ENCODE measurements around the gene PCDH12.

PCDH12 gene

DNA sequence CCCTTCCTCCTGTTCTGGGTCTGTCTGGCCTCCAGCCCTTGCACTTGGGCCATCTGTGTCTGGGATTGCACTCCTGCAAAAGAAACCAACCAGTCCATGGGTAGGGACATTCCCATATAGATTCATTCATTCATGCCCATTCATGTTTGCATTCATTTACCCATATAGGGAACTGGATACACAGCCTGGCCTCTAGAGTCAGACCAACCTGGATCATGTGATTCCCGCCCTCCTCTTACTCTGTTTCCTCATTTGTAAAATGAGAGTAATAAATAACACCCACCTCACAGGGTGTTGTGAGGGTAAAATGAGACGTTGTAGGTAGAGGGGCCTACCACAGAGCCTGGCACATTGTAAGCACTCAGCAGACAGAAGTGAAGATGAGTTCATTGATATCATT, 8.5 kb downstream of the PCDH12 start:
- no peak overlapping the region for H3K27ac ChIP-seq (ENCODE audit: poor library complexity, severe bottlenecking)
- no peak for ATAC-seq (ENCODE audit: low read depth)
- TF ChIP-seq, protein P1, sequence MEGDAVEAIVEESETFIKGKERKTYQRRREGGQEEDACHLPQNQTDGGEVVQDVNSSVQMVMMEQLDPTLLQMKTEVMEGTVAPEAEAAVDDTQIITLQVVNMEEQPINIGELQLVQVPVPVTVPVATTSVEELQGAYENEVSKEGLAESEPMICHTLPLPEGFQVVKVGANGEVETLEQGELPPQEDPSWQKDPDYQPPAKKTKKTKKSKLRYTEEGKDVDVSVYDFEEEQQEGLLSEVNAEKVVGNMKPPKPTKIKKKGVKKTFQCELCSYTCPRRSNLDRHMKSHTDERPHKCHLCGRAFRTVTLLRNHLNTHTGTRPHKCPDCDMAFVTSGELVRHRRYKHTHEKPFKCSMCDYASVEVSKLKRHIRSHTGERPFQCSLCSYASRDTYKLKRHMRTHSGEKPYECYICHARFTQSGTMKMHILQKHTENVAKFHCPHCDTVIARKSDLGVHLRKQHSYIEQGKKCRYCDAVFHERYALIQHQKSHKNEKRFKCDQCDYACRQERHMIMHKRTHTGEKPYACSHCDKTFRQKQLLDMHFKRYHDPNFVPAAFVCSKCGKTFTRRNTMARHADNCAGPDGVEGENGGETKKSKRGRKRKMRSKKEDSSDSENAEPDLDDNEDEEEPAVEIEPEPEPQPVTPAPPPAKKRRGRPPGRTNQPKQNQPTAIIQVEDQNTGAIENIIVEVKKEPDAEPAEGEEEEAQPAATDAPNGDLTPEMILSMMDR (IDR thresholded peaks at IDR 0.05; ENCODE audit: poor library complexity, severe bottlenecking) = no peak
- H3K4me1 ChIP-seq (ENCODE audit: insufficient read depth, poor library complexity, severe bottlenecking) = no peaks in the 10 kb centered on the region
- H3K9me3 ChIP-seq (ENCODE audit: severe bottlenecking) = no peaks in the 10 kb centered on the region
- no peaks in the 10 kb centered on the region for H3K36me3 ChIP-seq (ENCODE audit: low read depth)
- H3K4me3 ChIP-seq (ENCODE audit: severe bottlenecking) = no peak overlapping the region
- DNase-seq (ENCODE audit: low spot score) = no peak
- H3K27me3 ChIP-seq (ENCODE audit: insufficient read depth, poor library complexity, severe bottlenecking) = no peaks in the 10 kb centered on the region

- no peak overlapping the region for H3K27ac ChIP-seq (ENCODE audit: poor library complexity, severe bottlenecking)
- peaks cover 4% of the 10 kb centered on the region for H3K4me1 ChIP-seq (ENCODE audit: insufficient read depth, poor library complexity, severe bottlenecking)
- DNase-seq (ENCODE audit: low spot score) (no peak), ATAC-seq (ENCODE audit: low read depth) (no peak)
- no peaks in the 10 kb centered on the region for H3K36me3 ChIP-seq (ENCODE audit: low read depth)
- TF ChIP-seq, protein P1 (IDR thresholded peaks at IDR 0.05; ENCODE audit: poor library complexity, severe bottlenecking) = no peak
- no peak overlapping the region for H3K4me3 ChIP-seq (ENCODE audit: severe bottlenecking)
- H3K9me3 ChIP-seq (ENCODE audit: severe bottlenecking) = no peaks in the 10 kb centered on the region
- H3K27me3 ChIP-seq (ENCODE audit: insufficient read depth, poor library complexity, severe bottlenecking) = no peaks in the 10 kb centered on the region
Measured at GRCh38 chr5:141948812-141949211, 9.2 kb downstream of the PCDH12 start.

GRCh38 chr5:141947316-141947715, 10.7 kb downstream of the PCDH12 start:
- H3K27me3 ChIP-seq (ENCODE audit: insufficient read depth, poor library complexity, severe bottlenecking) = no peaks in the 10 kb centered on the region
- H3K4me3 ChIP-seq (ENCODE audit: severe bottlenecking) = no peak overlapping the region
- no peaks in the 10 kb centered on the region for H3K36me3 ChIP-seq (ENCODE audit: low read depth)
- DNase-seq (ENCODE audit: low spot score) (no peak), ATAC-seq (ENCODE audit: low read depth) (no peak)
- H3K9me3 ChIP-seq (ENCODE audit: severe bottlenecking) = no peaks in the 10 kb centered on the region
- peaks cover 5% of the 10 kb centered on the region for H3K4me1 ChIP-seq (ENCODE audit: insufficient read depth, poor library complexity, severe bottlenecking)
- no peak overlapping the region for H3K27ac ChIP-seq (ENCODE audit: poor library complexity, severe bottlenecking)
- TF ChIP-seq, protein P1 (IDR thresholded peaks at IDR 0.05; ENCODE audit: poor library complexity, severe bottlenecking) = no peak

- H3K27me3 ChIP-seq (ENCODE audit: insufficient read depth, poor library complexity, severe bottlenecking) = no peaks in the 10 kb centered on the region
- ATAC-seq (ENCODE audit: low read depth) (no peak), DNase-seq (ENCODE audit: low spot score) (no peak)
- H3K9me3 ChIP-seq (ENCODE audit: severe bottlenecking) = no peaks in the 10 kb centered on the region
- TF ChIP-seq, protein P1 (IDR thresholded peaks at IDR 0.05; ENCODE audit: poor library complexity, severe bottlenecking) = no peak
- no peak overlapping the region for H3K27ac ChIP-seq (ENCODE audit: poor library complexity, severe bottlenecking)
- H3K36me3 ChIP-seq (ENCODE audit: low read depth) = no peaks in the 10 kb centered on the region
- H3K4me3 ChIP-seq (ENCODE audit: severe bottlenecking) = no peak overlapping the region
- H3K4me1 ChIP-seq (ENCODE audit: insufficient read depth, poor library complexity, severe bottlenecking) = peaks cover 5% of the 10 kb centered on the region
Measured at GRCh38 chr5:141945511-141946051, 12.4 kb downstream of the PCDH12 start.

- H3K9me3 ChIP-seq (ENCODE audit: severe bottlenecking) = no peaks in the 10 kb centered on the region
- peaks cover 2% of the 10 kb centered on the region for H3K36me3 ChIP-seq (ENCODE audit: low read depth)
- H3K4me1 ChIP-seq (ENCODE audit: insufficient read depth, poor library complexity, severe bottlenecking) = peaks cover 5% of the 10 kb centered on the region
- DNase-seq (ENCODE audit: low spot score) = no peak
- H3K27me3 ChIP-seq (ENCODE audit: insufficient read depth, poor library complexity, severe bottlenecking) = no peaks in the 10 kb centered on the region
- no peak for ATAC-seq (ENCODE audit: low read depth)
- no peak overlapping the region for H3K27ac ChIP-seq (ENCODE audit: poor library complexity, severe bottlenecking)
- TF ChIP-seq, protein P1 (IDR thresholded peaks at IDR 0.05; ENCODE audit: poor library complexity, severe bottlenecking) = no peak
- H3K4me3 ChIP-seq (ENCODE audit: severe bottlenecking) = no peak overlapping the region
Measured at GRCh38 chr5:141944076-141944475, 13.9 kb downstream of the PCDH12 start.
